ENCODE results near the gene KRTAP6-3.

The KRTAP6-3 gene, protein sequence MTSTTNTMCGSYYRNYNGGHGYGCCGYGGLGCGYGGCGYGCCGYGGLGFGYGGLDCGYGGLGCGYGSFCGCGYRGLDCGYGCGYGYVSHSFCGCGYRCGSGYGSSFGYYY

DNA sequence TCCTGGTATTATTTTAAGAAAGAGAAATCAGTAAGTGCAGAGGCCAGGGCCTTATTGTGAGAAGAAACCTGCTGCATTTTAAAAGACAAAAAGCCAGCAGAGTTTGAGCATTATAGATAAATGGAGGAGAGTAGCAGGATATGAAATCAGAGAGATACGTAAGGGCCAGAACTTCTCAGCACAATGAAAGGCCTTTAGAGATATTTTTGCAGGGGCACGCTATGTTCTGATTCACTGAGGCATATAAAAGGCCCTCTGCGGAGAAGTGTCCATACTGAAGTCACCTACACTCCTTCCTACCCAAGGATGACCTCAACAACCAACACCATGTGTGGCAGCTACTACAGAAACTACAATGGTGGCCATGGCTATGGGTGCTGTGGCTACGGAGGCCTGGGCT, at the start of gene KRTAP6-3:
Gene KRTAP6-3 (plus strand): TSS at position 301 of the 400 bp plus-strand sequence. CDS start 6 bp downstream, at position 307.
- no peak for DNase-seq (ENCODE audit: low read depth)

DNA sequence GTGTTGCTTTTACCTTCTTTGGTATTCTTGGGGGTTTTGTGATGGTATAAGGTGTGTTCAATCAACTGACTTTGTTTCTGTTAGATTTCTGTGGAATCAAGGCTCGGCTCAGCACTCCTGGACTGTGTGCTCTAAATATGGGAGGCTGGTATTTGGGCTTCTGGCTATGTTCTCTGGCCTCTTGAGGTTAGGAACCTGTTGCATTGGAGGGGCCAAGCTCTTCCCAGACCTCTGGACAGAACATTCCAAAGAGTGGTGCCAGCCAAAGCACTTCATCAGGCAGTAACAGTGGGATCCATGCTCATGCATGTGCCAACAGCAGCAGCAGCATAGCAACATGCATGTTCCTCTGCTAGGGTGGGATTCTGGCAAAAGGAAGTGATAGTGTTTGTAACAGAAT, 39.5 kb upstream of the KRTAP6-3 start:
- DNase-seq (ENCODE audit: low read depth) = no peak

DNA sequence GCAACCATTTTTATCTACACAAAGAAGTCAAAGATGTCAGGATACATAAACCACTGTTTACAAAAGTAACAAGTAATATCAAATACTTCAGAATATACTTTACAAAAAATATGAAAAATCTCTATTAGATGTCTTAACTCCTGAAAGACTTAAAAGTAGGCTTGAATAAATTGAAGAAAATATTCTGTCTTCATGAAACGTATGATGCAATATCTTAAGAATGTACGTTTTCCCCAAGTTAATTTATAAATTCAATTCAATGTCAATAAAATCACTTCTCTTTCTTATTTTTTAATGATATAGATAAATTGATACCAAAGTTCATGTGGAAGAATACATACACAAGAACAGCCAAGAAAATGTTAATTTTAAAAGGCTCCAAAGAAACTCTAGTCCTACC, 37.1 kb upstream of the KRTAP6-3 start:
- no peak for DNase-seq (ENCODE audit: low read depth)

DNA sequence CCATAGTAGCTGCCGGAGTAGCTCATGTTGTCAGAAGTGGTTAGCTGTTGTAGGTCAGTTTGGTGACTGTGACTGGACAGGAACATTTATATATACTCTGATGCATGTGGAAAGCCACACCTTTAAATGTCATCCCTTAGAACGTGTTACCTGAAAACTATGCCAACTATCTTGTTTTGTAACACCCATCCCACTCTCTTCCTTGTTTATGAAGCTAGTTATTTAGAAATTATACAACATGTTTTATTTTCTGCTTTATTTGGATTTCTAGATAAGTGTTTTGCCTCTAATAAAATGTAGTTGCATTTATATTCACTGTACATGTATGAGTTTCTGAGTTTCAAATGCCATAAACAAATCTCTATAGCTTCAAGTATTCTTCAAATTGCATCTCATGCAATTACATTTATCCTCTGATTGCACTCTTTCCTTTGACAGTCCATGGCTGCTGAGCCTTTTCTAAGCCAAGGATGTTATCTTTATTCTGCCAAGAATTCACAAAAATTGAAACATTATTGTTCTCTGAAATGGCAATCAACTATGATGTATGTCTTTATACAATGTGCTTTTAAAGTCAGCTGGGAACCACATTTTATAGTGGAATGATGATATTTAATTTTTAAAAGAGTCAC, 30.9 kb upstream of the KRTAP6-3 start, which contains the start of gene KRTAP19-7:
Gene KRTAP19-7 (minus strand): TSS at position 51 of the 632 bp plus-strand sequence. CDS start 25 bp downstream, at position 26.
- DNase-seq (ENCODE audit: low read depth) = no peak

DNA sequence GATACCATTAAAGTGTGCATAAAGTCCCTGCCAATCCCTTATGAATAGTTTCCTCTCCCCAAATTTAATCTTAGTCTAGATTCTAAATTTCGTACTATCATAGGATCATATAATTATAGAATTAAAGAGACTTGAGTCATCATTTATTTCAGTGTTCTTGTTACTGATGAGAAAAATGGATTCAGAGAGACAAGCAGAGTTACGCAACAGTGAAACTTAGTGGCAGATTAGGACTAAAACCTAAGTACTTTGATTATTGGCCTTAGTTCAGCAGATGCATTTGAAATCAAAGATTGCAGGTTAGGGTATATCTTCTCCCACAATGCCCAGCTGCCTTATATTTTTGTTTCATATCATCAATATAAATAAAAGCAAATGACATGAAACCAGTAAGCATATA, 30.3 kb upstream of the KRTAP6-3 start:
- DNase-seq (ENCODE audit: low read depth) = no peak

DNA sequence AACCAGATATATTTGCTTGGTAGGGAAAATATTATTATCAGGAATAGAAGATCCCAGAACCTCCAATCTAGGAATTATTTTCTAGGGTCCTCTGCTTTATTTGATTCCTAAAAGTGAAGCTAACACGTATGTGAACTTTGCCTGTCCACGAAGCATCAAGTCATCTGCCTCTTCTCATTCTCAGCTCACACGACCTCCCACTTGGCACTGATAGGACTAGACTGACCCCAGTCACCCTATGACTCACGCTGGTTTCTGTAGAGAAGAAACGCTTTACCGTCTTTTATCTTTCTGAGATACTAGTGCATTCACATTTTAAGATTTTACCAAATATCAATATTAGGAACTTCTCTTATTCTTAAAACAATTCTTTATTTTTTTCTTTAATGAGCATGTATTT, 29.2 kb upstream of the KRTAP6-3 start:
- DNase-seq (ENCODE audit: low read depth) = no peak

DNA sequence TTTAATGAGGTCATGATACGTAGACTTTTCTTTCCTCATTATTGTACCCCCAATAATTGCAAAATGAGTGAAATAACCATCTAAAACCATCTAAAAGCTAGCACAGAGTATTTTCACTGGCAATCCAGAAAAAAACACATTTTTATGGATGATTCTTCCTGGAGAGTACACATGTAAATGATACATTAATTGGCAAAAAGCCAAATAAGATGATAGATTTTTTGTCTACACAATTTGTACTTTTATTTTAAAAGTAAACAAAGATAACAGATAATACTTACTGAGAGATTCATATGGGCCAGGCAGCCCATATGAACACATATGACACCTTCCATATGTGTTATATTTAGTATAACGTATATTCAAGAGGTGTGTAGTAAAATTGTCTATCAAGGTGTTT, 28.6 kb upstream of the KRTAP6-3 start:
- no peak for DNase-seq (ENCODE audit: low read depth)

DNA sequence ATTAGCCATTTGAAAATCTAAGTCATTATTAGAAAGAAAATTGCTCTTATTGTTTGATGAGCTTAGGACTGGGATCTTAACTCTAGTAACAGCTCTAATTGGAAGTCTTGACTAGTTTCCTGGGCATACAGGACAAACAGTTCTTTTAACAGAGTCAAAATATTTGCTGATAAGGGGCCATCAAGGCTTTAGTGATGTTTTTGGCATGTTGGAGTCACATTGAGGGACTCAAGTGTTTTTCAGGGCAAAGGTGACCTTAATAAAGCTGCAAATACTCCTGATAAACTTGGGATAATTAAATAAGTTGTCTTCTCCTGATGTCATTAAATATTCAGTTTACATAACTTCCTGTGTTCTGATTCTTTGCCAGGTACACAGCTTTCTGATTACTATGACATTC, 24.6 kb upstream of the KRTAP6-3 start:
- DNase-seq (ENCODE audit: low read depth) = no peak

DNA sequence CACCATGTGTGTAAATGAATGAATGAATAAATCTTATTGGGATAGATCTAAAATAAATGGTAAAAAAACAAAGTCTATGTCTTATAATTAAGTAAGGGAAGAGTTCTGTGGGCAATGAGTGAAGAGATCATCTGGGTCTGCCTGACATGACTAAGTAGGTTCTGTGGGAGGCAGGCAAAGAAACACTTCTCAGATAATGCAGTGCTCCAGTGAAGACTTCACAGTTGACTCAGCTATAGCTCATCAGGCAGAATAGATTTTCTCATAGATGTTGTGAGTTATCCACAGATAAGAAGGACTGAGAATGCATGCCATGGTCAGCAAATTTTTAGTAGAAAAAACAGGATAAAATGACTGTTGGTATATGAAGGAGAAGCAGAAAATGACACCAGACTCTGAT, 14.5 kb upstream of the KRTAP6-3 start:
- DNase-seq (ENCODE audit: low read depth) = no peak

DNA sequence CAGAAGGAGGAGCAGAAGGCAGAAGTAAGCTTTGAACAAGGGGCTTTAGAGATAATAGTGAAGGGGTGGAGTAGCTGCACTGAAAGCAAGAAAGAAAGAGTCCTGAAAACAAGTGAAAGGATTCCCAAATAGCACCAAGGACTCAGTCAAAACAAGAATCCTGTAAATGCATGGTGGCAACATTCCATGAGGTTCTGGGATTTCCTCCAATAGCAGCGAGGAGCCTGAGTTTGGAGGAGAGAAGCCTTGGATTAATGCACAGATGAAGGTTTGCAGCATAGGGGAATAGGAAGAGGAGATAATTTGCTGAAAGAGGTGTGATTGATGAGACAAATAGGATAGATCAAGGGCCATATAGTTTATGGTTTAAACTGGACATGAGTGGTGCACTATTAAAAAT, 12.9 kb upstream of the KRTAP6-3 start:
- DNase-seq (ENCODE audit: low read depth) = no peak

DNA sequence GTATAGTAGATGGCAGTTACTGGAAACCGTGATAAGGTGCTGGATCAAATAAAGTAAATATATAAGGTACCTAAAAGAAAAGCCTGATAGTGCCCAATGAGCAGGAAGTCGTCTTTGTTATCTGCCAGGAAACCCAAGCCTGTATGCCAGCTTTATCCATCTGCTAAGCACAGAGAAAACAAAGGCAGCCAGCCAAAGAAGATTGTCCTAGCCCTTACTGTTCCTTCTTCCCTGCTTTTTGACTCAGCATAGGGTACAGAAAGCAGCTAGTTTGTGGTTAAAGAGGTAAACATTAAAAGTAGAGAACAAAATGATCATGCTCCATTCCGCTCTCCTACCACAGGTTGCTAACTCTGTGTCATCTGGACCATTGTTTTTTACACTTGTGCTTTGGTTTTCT, 12.1 kb upstream of the KRTAP6-3 start:
- no peak for DNase-seq (ENCODE audit: low read depth)

DNA sequence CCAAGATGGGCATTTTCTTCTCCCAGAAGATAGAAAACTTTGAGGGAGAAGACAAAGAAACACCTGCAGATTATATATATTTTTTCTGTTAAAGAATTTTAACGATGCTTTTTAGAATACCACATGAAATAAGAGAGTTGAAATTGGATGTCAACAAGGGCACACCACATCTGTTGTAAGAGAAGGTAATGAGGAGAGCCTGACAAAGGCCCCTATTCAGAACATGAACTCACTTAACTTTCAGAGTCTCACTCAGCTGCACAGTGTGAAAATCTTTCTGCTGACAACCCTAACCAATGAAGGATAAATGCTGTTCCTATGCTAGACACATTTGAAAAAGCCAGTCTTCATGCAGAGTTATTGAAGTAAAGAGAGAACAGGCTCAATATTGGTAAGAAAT, 9.4 kb upstream of the KRTAP6-3 start:
- no peak for DNase-seq (ENCODE audit: low read depth)

DNA sequence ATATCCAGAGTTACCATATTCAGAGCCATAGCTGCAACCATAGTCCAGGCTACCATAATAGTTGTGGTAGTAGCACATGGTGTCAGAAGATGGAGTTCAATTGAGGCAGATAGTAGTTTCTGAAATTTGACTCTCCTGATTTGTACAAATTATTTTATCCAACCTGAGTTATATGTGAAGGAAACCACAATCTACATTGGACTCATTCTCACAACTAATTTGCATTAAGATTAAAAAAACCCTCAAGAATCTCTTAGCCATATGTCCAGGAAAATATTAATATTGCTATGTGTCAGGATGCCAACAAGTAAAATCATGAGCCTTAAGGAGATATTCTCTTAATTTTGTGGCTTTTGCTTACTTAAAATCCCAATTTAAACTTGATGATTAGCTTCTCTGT, 1.9 kb upstream of the KRTAP6-3 start, which contains the start of gene KRTAP22-2:
Gene KRTAP22-2 (minus strand): TSS at position 101 of the 400 bp plus-strand sequence.
- DNase-seq (ENCODE audit: low read depth) = no peak

DNA sequence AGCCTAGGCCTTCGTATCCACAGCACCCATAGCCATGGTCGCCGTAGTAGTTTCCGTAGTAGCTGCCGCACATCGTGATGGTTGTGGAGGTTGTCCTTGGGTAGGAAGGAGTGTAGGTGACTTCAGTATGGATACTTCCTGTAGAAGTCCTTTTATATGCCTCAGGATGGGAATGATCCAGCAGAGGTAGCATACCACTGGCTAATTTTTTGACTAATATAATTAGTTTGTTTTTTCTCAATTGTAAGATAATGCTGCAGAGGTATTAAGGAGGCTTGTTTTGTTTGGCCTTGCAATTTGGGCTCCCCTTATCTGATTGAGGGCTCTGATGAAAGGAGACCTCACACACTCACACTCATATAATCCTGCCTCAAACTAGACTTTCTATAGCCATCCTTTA, 6.6 kb downstream of the KRTAP6-3 start, which contains the start of gene KRTAP6-2:
Gene KRTAP6-2 (minus strand): TSS at position 101 of the 400 bp plus-strand sequence. CDS start 28 bp downstream, at position 73.
- DNase-seq (ENCODE audit: low read depth) = no peak

DNA sequence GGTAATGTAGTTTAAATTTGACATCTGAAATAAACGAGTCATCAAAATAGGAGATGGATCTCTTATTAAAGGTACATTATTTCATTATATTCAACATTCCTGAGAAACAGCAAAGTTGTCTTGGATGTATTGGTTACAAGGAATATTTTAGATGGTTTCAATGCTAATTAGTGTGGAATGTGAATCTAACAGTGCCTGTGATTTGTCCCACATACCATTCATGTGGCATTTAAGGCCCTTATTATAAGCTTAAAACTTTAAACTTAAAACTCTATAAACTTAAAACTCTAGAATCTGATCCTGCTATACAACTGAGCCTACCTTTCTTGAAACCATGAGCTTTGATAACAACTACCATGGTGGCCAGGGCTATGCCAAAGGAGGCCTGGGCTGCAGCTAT, 8.5 kb downstream of the KRTAP6-3 start, which contains the start of gene KRTAP22-1:
Gene KRTAP22-1 (plus strand): TSS at position 301 of the 400 bp plus-strand sequence.
- no peak for DNase-seq (ENCODE audit: low read depth)

DNA sequence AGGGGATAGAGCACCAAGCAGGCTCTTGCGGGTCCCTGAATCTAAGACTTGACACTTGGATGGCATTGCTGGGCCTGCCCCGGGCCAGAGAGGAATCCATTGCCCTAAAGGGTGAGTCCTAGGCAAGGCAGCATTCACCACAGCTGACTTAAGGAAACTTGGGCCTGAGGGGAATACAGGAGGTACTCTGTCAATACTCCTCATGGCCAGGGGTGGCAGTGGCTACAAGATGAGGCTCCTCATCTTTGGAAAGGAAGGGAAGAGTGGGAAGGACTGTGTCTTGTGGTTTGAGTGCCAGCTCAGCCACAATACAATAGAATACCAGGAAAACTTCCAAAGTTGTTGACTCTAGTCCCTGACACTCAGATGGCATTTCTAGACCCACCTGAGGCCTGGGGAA, 13.7 kb downstream of the KRTAP6-3 start:
- no peak for DNase-seq (ENCODE audit: low read depth)

DNA sequence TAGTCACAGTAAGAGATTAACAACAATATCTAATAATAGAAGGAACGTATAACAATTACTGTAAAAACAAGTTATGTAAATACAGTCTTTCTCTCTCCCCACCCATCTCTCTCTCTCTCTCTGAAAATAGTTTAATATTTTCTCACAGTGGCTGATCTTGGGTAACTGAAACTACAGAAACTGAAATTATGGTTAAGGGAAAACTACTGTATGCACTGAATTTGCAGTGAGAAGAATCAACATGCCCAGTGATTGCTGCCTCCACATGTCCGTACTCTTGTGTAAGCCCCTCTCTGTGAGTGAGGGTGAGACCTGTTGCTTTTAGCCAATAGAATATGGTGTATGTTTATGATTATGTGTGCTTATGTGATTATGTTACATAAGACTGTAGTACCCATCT, 19.9 kb downstream of the KRTAP6-3 start:
- no peak for DNase-seq (ENCODE audit: low read depth)

DNA sequence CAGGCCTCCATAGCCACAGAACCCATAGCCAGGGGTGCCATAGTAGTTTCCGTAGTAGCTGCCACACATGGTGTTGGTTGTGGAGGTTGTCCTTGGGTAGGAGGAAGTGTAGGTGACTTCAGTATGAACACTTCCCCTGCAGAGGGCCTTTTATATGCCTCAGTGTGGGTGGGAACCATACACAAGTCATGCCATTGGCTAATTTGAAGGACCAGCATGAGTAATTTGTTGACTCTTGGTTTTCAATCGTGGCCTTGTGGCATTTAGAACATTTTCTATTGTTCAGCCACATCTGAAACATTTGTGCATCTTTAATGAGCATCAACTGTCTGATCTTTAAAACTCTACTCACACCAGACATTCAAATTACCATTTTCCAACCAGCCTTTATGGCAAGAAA, 21.6 kb downstream of the KRTAP6-3 start, which contains the start of gene KRTAP6-1:
Gene KRTAP6-1 (minus strand): TSS at position 95 of the 400 bp plus-strand sequence. CDS start 26 bp downstream, at position 69.
- no peak for DNase-seq (ENCODE audit: low read depth)

DNA sequence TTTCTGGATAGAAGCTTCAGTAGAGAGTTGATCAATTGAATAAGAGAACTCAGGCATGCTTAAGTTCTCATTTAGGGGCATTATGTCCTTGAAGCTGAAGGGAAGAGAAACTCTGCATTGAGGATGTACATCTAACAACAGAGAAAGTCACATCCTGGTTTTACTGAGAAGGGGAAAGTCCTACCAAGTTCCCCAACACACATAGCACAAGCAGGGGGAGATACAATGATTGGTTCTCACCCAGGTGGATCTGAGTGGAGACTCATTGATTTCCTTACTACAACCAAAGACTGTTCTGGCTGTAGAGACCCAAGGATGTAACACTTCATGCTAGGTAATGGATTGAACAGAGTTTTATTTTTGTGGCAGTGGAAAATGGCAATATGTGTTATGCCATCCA, 23.0 kb downstream of the KRTAP6-3 start:
- no peak for DNase-seq (ENCODE audit: low read depth)

DNA sequence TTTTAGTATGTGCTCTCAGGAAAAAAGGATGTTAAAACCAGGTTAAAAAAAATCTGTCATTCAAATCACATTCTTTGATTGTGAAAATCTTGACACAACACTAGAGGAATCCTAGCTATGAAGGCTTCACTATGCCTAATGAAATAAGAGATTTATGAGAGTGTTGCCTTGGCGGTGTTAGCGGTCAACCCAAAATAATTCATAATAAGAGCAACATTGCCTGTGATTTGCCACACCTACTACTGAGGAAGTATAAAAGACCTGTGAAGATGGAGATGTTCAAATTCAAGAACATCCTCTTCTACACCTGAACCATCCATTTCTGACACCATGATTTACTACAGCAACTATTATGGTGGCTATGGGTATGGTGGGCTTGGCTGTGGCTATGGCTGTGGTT, 23.9 kb downstream of the KRTAP6-3 start, which contains the start of gene KRTAP20-1:
Gene KRTAP20-1 (plus strand): TSS at position 301 of the 400 bp plus-strand sequence. CDS start 30 bp downstream, at position 331.
- no peak for DNase-seq (ENCODE audit: low read depth)

DNA sequence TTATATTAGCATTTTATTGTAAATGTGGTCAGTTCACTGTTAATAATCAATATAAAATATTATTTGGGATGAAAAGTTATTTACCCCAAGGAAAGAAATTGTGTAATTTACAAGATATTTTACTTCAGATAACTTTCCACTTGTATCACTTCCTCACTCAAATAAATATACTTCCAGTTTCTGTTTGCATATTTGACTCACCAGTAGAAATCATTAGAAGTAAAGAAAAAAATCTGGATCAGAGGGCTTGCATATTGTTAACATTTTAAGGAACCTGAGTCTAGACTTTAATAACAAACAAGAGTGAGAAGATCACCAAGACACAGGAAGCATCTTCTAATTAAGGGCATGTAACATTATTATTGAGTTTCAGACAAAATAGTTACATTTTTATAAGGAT, 27.8 kb downstream of the KRTAP6-3 start:
- DNase-seq (ENCODE audit: low read depth) = no peak

DNA sequence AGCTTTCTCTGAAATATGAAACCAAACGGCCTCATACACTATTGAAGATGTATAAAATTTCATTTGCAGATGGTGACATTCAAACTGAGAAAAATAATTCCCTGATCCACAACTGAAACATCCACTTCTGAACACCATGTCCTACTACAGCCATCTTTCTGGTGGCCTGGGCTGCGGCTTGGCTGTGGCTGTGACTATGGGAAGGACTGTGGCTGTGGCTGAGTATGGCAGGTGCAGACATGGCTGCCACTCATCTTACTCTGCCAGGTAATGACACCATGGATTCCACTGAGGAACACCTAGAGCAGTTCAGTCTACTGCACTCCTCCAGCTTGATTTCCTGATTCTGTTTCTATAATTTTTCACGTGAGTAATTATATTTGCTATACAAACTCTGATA, 28.3 kb downstream of the KRTAP6-3 start, which contains the start of gene KRTAP20-4:
Gene KRTAP20-4 (plus strand): TSS at position 106 of the 400 bp plus-strand sequence.
- DNase-seq (ENCODE audit: low read depth) = no peak

DNA sequence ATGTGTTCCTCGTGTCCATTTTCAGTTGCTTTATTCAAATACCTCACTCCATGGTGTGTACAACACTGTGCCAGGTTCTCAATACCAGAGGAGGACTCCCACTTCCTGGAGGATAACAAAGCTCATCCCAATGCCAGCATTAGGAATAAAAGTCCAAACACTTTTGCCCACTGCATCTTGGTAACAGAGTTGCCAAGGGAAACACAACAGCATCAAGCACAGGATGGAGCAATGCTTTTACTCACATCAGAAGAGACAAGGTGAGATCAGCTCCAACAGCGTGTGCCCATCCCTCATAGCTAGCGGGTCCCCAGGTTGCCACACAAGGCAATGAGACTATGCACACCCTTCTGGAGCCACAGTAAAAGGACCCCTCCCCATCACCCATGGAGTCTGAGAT, 31.1 kb downstream of the KRTAP6-3 start:
- DNase-seq (ENCODE audit: low read depth) = no peak

Data from non-pigmented ciliary epithelial cell (primary cell).